Osteocyte (in vitro differentiated cells): ENCODE results near the gene RBMS3. TPM values are rescaled to one million over a fixed set of nuclear protein-coding genes. Genes with fewer than 3 reads are reported as not detected.

ENCODE experiments used
- DNase-seq: peaks from one replicate; pipeline ENCODE4 v3.0.0; 2021; ENCODE audit warnings: mixed read lengths; ENCODE audit not compliant: unreplicated experiment; ENCODE audit errors: extremely low spot score
- H3K27ac Mint-ChIP-seq: one replicate; pipeline ENCODE4 v1.8.0; 2021; ENCODE audit warnings: mild to moderate bottlenecking, mixed read lengths; ENCODE audit not compliant: unreplicated experiment
- H3K27me3 Mint-ChIP-seq: one replicate; pipeline ENCODE4 v1.8.0; 2021; ENCODE audit warnings: mixed read lengths; ENCODE audit not compliant: unreplicated experiment
- H3K36me3 Mint-ChIP-seq: one replicate; pipeline ENCODE4 v1.8.0; 2021; ENCODE audit warnings: mixed read lengths; ENCODE audit not compliant: unreplicated experiment
- H3K4me1 Mint-ChIP-seq: one replicate; pipeline ENCODE4 v1.8.0; 2021; ENCODE audit warnings: mixed read lengths; ENCODE audit not compliant: unreplicated experiment
- H3K4me3 Mint-ChIP-seq: one replicate; pipeline ENCODE4 v1.8.0; 2021; ENCODE audit warnings: mild to moderate bottlenecking, moderate library complexity, mixed read lengths; ENCODE audit not compliant: unreplicated experiment
- H3K9me3 Mint-ChIP-seq: one replicate; pipeline ENCODE4 v1.8.0; 2021; ENCODE audit warnings: mixed read lengths; ENCODE audit not compliant: unreplicated experiment
- total RNA-seq: library from RNA; stranded (reverse); gene quantifications from 2 replicates; pipeline ENCODE4 v1.2.1, GENCODE V29; 2021
- TF ChIP-seq, protein P1 (sequence below): fragments of 200-600 bp; sonication (generic); IDR thresholded peaks from 2 replicates; pipeline ENCODE4 v1.5.0; 2021; ENCODE audit warnings: antibody characterized with exemption, mild to moderate bottlenecking, moderate library complexity

Gene RBMS3
- total RNA-seq, 1 donor from 2014 or later, result 64.2 TPM

DNA sequence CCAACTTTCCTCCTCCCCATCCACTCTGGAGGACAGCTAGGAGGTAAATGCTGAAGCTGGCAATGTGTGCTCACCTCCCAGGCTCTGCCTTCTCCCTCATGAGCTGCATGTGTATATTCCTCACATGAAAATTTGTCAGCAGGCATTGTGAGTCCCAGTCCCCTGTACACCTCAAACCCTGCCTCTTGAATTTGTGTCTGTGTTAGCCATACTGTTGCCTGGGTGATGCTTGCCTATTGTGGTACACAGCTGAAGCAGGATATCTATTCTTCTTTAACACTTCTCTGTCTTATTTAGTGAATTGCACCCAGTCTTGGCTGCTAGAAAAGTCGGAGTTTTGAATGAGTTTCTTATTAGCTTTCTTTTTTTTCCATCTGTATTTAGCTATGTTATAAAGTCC, 739.5 kb downstream of the RBMS3 start:
- H3K4me1 Mint-ChIP-seq, result no peaks in the 10 kb centered on the region
- TF ChIP-seq, protein P1, sequence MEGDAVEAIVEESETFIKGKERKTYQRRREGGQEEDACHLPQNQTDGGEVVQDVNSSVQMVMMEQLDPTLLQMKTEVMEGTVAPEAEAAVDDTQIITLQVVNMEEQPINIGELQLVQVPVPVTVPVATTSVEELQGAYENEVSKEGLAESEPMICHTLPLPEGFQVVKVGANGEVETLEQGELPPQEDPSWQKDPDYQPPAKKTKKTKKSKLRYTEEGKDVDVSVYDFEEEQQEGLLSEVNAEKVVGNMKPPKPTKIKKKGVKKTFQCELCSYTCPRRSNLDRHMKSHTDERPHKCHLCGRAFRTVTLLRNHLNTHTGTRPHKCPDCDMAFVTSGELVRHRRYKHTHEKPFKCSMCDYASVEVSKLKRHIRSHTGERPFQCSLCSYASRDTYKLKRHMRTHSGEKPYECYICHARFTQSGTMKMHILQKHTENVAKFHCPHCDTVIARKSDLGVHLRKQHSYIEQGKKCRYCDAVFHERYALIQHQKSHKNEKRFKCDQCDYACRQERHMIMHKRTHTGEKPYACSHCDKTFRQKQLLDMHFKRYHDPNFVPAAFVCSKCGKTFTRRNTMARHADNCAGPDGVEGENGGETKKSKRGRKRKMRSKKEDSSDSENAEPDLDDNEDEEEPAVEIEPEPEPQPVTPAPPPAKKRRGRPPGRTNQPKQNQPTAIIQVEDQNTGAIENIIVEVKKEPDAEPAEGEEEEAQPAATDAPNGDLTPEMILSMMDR, result no peak
- H3K27ac Mint-ChIP-seq, result no peak overlapping the region
- H3K27me3 Mint-ChIP-seq, result no peaks in the 10 kb centered on the region
- no peaks in the 10 kb centered on the region for H3K36me3 Mint-ChIP-seq
- H3K9me3 Mint-ChIP-seq, result peaks cover 4% of the 10 kb centered on the region
- DNase-seq, result no peak
- no peak overlapping the region for H3K4me3 Mint-ChIP-seq

DNA sequence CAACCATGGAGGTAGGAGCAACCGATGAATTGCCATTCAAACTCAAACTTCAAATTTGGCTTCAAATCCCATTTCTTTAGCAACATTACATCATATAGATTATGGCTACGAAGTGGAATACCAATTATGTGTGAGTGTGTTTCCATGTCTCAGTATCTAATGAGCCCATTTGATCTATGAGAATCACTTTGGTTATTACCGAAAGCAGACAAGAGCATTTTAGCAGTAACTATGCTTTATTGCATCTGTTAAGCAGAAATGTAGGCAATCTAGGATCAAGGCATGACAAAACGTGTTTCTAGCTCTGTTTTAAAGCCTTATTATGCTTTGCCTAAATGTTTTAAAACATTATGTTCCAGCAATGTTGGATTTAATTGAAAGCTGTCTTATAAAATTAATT, 743.6 kb downstream of the RBMS3 start:
- H3K4me1 Mint-ChIP-seq, result no peaks in the 10 kb centered on the region
- H3K4me3 Mint-ChIP-seq, result no peak overlapping the region
- TF ChIP-seq, protein P1, result no peak
- no peaks in the 10 kb centered on the region for H3K36me3 Mint-ChIP-seq
- no peaks in the 10 kb centered on the region for H3K9me3 Mint-ChIP-seq
- no peak for DNase-seq
- no peaks in the 10 kb centered on the region for H3K27me3 Mint-ChIP-seq
- H3K27ac Mint-ChIP-seq, result no peak overlapping the region

DNA sequence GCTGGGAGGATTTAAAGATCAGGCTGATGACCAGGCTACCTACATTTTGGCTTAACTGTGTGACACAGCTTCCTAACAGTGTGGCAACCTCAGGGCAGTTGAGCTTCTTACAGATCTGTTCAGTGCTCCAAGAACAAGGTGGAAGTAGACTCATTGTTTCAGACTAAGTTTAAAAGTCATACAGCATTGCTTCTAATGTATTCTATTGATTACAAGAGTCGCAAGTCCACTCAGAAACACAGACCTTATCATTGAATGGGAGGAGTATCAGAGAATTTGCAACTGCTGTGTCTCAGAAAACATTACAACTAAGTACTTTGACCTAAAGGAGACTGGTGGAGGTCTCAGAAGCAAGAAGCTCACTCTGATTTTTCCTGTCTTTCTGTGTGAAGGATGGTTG, 746.0 kb downstream of the RBMS3 start:
- no peaks in the 10 kb centered on the region for H3K4me1 Mint-ChIP-seq
- no peak overlapping the region for H3K4me3 Mint-ChIP-seq
- no peak for DNase-seq
- no peaks in the 10 kb centered on the region for H3K9me3 Mint-ChIP-seq
- no peaks in the 10 kb centered on the region for H3K36me3 Mint-ChIP-seq
- H3K27ac Mint-ChIP-seq, result no peak overlapping the region
- TF ChIP-seq, protein P1, result no peak
- no peaks in the 10 kb centered on the region for H3K27me3 Mint-ChIP-seq

DNA sequence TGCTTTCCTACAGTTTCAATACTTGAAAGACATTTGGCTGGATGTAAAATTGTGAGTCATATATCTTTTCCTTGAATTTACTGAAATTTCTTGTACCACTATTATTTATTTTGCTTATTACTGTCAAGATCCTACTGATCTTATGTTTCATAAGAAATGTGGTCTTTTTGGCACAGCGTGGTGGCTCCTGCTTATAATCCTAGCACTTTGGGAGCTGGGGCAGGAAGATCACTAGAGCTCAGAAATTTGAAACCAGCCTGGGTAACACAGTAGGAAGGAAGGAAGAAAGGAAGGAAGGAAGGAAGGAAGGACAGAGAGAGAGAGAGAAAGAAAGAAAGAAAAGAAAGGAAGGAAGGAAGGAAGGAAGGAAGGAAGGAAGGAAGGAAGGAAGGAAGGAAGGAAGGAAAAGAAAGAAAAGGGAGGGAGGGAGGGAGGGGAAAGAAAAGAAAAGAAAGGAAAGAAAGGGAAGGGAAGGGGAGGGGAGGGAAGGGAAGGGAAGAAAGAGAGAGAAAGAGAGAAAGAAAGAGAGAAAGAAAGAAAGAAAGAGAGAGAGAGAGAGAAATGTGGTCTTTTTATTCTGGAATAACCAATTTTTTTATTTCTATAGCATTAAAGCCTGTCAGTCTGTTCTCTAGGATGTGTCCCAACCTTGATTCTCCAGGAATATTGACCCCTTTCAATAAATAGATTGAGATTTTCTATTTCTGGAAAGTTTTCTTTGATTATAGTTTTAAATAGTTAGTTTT, 753.5 kb downstream of the RBMS3 start:
- Mint-ChIP-seq H3K4me3 (no peak overlapping the region), H3K36me3 (no peaks in the 10 kb centered on the region), H3K27me3 (no peaks in the 10 kb centered on the region), H3K4me1 (no peaks in the 10 kb centered on the region), H3K9me3 (peaks cover 1% of the 10 kb centered on the region), H3K27ac (no peak overlapping the region)
- TF ChIP-seq, protein P1, result no peak
- DNase-seq, result no peak

DNA sequence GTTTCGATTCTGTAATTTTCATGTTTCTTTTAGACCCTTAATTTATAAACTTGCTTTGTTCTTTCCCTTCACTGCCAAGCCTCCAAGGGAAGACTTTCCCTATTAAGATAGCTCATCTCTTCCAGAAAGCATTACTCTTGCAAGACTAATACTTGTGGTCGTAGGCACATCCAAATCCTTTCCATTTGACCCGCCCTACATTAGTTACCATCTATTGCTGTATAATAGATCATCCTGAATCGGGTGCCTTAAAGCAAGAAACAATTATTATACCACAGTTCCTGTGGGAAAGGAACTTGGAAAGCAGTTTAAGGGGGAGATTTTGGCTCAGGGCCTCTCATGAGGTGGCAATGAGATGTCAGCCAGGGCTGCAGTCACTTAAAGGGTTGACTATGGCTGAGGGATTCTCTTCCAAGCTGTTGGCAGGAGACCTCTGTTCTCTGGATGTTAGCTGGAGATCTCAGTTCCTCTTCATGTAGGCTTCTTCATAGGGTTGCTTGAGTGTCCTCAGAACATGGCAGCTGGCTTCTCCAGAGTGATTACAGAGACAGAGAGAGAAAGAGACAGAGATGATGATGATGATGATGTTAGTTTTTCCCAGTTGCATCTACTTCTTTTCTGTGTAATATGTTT, 755.2 kb downstream of the RBMS3 start:
- Mint-ChIP-seq H3K27me3 (no peaks in the 10 kb centered on the region), H3K4me3 (no peak overlapping the region), H3K4me1 (no peaks in the 10 kb centered on the region), H3K9me3 (peaks cover 8% of the 10 kb centered on the region), H3K27ac (no peak overlapping the region), H3K36me3 (no peaks in the 10 kb centered on the region)
- DNase-seq, result no peak
- TF ChIP-seq, protein P1, result no peak
